HEK293 (cell line): ENCODE results near the gene SUGP2.

ENCODE experiments used
- CTCF ChIA-PET: fragments of 350-600 bp; formaldehyde crosslinking; extraction: SDS; loops from one replicate; lab custom pipeline; 2021; ENCODE audit warnings: antibody characterized with exemption; lab: Yijun Ruan, JAX
- POLR2A ChIA-PET: fragments of 300-600 bp; formaldehyde crosslinking; extraction: SDS; loops from one replicate; lab custom pipeline; 2020; ENCODE audit warnings: antibody characterized with exemption, inconsistent platforms; lab: Yijun Ruan, JAX
- H3K27ac ChIP-seq: fragments of 200-500 bp; sonication (Bioruptor generic); 2 replicates; pipeline ENCODE4 v1.5.1; 2014; ENCODE audit warnings: low read depth, low read length, control low read depth, inconsistent platforms; ENCODE audit errors: extremely low read depth
- H3K36me3 ChIP-seq, 2 experiments: fragments of 200-500 bp in 1 of 2; sonication (Bioruptor generic) in 1 of 2; 1 replicate in 1 of 2; 2 replicates in 1 of 2; pipeline ENCODE4 v1.5.1; 2014 to 2017; ENCODE audit warnings: inconsistent platforms in 2 of 2, low read length in 2 of 2; ENCODE audit not compliant: control insufficient read depth in 2 of 2, insufficient read depth in 1 of 2
- H3K4me1 ChIP-seq: fragments of 200-500 bp; sonication (Bioruptor generic); 2 replicates; pipeline ENCODE4 v1.5.1; 2014; ENCODE audit warnings: mild to moderate bottlenecking, low read length, inconsistent platforms; ENCODE audit not compliant: control insufficient read depth, insufficient read depth
- H3K4me3 ChIP-seq: 2 replicates; pipeline ENCODE4 v1.5.1; 2011; ENCODE audit warnings: low read depth, mild to moderate bottlenecking, control low read depth, low read length, moderate library complexity
- H3K9me3 ChIP-seq: fragments of 200-500 bp; sonication (Bioruptor generic); 2 replicates; pipeline ENCODE4 v1.5.1; 2014; ENCODE audit warnings: low read depth, low read length, inconsistent platforms; ENCODE audit not compliant: control insufficient read depth, insufficient read depth
- EGR2 ChIP-seq: fragments of 450-650 bp; formaldehyde crosslinking; IDR thresholded peaks from 2 replicates; pipeline ENCODE4 v1.5.1; 2016; ENCODE audit warnings: low read depth, missing biosample characterization, missing genetic modification characterization
- GLIS2 ChIP-seq: fragments of 450-650 bp; formaldehyde crosslinking; IDR thresholded peaks from 2 replicates; pipeline ENCODE4 v1.5.1; 2016; ENCODE audit warnings: missing biosample characterization, missing genetic modification characterization
- KLF1 ChIP-seq: fragments of 450-650 bp; formaldehyde crosslinking; IDR thresholded peaks from 2 replicates; pipeline ENCODE4 v1.5.1; 2016; ENCODE audit warnings: missing biosample characterization, missing genetic modification characterization
- KLF10 ChIP-seq: fragments of 450-650 bp; IDR thresholded peaks from 2 replicates; pipeline ENCODE4 v1.5.1; 2018; ENCODE audit warnings: missing biosample characterization, mild to moderate bottlenecking, missing genetic modification characterization
- KLF16 ChIP-seq: fragments of 450-650 bp; formaldehyde crosslinking; IDR thresholded peaks from 2 replicates; pipeline ENCODE4 v1.5.1; 2017; ENCODE audit warnings: missing biosample characterization, missing genetic modification characterization
- KLF8 ChIP-seq: fragments of 450-650 bp; formaldehyde crosslinking; IDR thresholded peaks from 2 replicates; pipeline ENCODE4 v1.5.1; 2016; ENCODE audit warnings: missing biosample characterization, missing genetic modification characterization
- ZBTB20 ChIP-seq: fragments of 450-650 bp; formaldehyde crosslinking; IDR thresholded peaks from 2 replicates; pipeline ENCODE4 v1.5.1; 2016; ENCODE audit warnings: missing biosample characterization, missing genetic modification characterization
- ZBTB48 ChIP-seq: fragments of 450-650 bp; formaldehyde crosslinking; IDR thresholded peaks from 2 replicates; pipeline ENCODE4 v1.5.1; 2016; ENCODE audit warnings: missing biosample characterization, missing genetic modification characterization
- ZBTB8A ChIP-seq: fragments of 450-650 bp; formaldehyde crosslinking; IDR thresholded peaks from 2 replicates; pipeline ENCODE4 v1.5.1; 2016; ENCODE audit warnings: missing biosample characterization, missing genetic modification characterization
- ZFHX2 ChIP-seq: fragments of 450-650 bp; formaldehyde crosslinking; conservative IDR thresholded peaks from 2 replicates; pipeline ENCODE4 v1.5.1; 2016; ENCODE audit warnings: missing biosample characterization, missing genetic modification characterization
- ZIC2 ChIP-seq: fragments of 450-650 bp; formaldehyde crosslinking; IDR thresholded peaks from 2 replicates; pipeline ENCODE4 v1.5.1; 2016; ENCODE audit warnings: missing biosample characterization, missing genetic modification characterization
- ZNF335 ChIP-seq: fragments of 450-650 bp; formaldehyde crosslinking; conservative IDR thresholded peaks from 2 replicates; pipeline ENCODE4 v1.5.1; 2016; ENCODE audit warnings: missing biosample characterization, missing genetic modification characterization
- ZNF394 ChIP-seq: fragments of 450-650 bp; formaldehyde crosslinking; IDR thresholded peaks from 2 replicates; pipeline ENCODE4 v1.5.1; 2016; ENCODE audit warnings: missing biosample characterization, missing genetic modification characterization, mild to moderate bottlenecking, moderate library complexity, borderline replicate concordance
- ZNF423 ChIP-seq: fragments of 450-650 bp; formaldehyde crosslinking; IDR thresholded peaks from 2 replicates; pipeline ENCODE4 v1.5.1; 2016; ENCODE audit warnings: missing biosample characterization, missing genetic modification characterization
- ZNF558 ChIP-seq: fragments of 450-650 bp; formaldehyde crosslinking; IDR thresholded peaks from 2 replicates; pipeline ENCODE4 v1.5.1; 2016; ENCODE audit warnings: missing biosample characterization, missing genetic modification characterization
- ZNF626 ChIP-seq: fragments of 450-650 bp; sonication (Bioruptor Pico); formaldehyde crosslinking; IDR thresholded peaks from 2 replicates; pipeline ENCODE4 v1.5.1; 2018; ENCODE audit warnings: missing biosample characterization, missing genetic modification characterization, inconsistent platforms
- ZNF629 ChIP-seq: fragments of 450-650 bp; formaldehyde crosslinking; IDR thresholded peaks from 2 replicates; pipeline ENCODE4 v1.5.1; 2017; ENCODE audit warnings: missing biosample characterization, missing genetic modification characterization
- ZXDB ChIP-seq: fragments of 450-650 bp; formaldehyde crosslinking; IDR thresholded peaks from 2 replicates; pipeline ENCODE4 v1.5.1; 2016; ENCODE audit warnings: missing biosample characterization, missing genetic modification characterization
- TF ChIP-seq, protein P1 (sequence below): fragments of 450-650 bp; formaldehyde crosslinking; IDR thresholded peaks from 2 replicates; pipeline ENCODE4 v1.5.1; 2016; ENCODE audit warnings: missing biosample characterization, missing genetic modification characterization
- TF ChIP-seq, protein P2 (sequence below): fragments of 450-650 bp; formaldehyde crosslinking; optimal IDR thresholded peaks from 2 replicates; pipeline ENCODE3; 2016; ENCODE audit warnings: missing biosample characterization, mild to moderate bottlenecking, missing genetic modification characterization
- TF ChIP-seq, protein P3 (sequence below): fragments of 450-650 bp; formaldehyde crosslinking; IDR thresholded peaks from 2 replicates; pipeline ENCODE4 v1.5.1; 2016; ENCODE audit warnings: missing biosample characterization, missing genetic modification characterization
- TF ChIP-seq, protein P4 (sequence below): fragments of 450-650 bp; IDR thresholded peaks from 2 replicates; pipeline ENCODE4 v1.5.1; 2018; ENCODE audit warnings: missing biosample characterization, missing genetic modification characterization

The SUGP2 gene

DNA sequence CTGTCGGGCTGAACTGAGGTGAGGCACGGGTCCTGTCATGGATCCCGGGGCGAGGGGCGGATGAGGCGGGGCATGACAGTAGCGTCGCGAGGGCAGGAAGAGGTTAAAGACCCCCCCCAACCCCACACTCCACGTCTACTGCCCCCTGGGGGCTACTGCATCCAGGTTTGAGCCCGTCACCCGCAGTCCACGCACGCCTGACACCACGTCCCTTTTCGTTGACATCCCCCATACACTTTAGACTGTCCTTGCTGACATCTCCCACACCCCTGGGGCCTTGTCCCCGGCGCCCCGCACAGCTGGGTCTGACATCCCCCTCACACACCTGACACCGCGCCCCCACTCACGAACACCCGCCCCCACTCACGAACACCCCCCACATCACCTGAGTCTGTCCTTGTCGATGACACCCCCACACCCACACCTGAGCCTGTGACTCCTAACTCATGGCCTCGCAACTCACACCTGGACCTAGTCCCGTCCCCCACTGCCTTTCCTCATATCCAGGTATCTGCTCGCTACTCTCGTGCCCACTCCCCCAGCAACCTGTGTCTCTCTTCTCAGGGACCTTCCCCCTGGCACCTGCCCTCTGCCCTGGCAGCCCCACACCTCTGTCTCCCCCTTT is 30.9 kb upstream of the SUGP2 start (continued):
- TF ChIP-seq ZNF335 (0 out of 2 replicates have a peak, but pooled peaks have one; percentile 1), ZFHX2 (tag by site-specific recombination) (peak; percentile 37)
- TF ChIP-seq, protein P1, sequence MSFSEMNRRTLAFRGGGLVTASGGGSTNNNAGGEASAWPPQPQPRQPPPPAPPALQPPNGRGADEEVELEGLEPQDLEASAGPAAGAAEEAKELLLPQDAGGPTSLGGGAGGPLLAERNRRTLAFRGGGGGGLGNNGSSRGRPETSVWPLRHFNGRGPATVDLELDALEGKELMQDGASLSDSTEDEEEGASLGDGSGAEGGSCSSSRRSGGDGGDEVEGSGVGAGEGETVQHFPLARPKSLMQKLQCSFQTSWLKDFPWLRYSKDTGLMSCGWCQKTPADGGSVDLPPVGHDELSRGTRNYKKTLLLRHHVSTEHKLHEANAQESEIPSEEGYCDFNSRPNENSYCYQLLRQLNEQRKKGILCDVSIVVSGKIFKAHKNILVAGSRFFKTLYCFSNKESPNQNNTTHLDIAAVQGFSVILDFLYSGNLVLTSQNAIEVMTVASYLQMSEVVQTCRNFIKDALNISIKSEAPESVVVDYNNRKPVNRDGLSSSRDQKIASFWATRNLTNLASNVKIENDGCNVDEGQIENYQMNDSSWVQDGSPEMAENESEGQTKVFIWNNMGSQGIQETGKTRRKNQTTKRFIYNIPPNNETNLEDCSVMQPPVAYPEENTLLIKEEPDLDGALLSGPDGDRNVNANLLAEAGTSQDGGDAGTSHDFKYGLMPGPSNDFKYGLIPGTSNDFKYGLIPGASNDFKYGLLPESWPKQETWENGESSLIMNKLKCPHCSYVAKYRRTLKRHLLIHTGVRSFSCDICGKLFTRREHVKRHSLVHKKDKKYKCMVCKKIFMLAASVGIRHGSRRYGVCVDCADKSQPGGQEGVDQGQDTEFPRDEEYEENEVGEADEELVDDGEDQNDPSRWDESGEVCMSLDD (tag by site-specific recombination), result 0 out of 2 replicates have a peak, but pooled peaks have one; percentile 42

DNA sequence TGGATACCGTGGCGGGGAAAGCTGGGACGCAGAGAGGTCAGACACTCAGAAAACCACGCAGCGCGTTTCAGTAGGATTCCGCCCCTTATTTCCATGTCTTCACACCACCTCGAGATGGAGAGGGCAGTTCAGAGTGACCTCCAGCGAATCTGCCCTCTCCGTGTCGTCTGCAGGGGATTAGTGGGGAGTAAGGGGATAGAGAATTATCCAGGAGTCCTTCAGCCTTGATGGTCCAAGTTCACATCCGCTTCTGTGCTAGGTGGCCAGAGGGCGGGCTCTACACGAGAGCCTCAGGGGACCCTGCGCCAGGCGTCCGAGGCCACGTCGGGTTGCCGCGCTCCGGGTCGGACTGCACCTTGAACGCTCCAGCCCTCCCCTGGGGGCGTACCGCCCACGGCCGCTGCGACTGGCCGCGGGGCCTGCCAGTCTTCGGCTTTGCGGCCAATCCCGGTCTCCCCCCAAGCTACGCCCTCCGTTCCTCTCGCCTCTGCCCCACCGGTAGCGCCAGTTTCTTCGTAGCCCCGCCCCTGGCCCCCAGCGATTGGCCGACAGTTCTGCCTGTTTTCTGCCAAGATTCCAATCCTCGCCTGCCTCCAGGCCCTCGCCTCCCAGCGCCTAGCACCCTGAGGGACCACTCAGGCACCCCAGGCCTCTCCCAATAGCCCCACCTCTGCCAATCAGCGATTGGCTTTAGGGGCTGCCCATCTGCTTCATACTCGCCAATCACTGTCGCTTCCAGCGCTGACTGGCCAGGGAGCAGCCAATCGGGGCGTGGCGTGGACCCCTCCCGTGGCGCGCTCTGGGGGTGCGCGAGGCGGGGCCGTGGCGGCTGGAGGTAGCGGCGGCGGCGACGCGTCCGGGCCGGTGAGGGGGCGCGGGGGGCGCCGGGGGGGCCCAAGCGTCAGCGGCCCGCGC is 30.1 kb upstream of the SUGP2 start, which contains the start of gene SLC25A42:
TSS of gene SLC25A42 (plus strand) at position 812 of the 915 bp plus-strand sequence. CDS start 32,131 bp downstream, outside the sequence.
- peak within 1 kb of the TSS; percentile 67 for H3K4me3 ChIP-seq
- peaks cover 11% of the 10 kb centered on the region for H3K4me1 ChIP-seq
- no peaks in the 10 kb centered on the region for H3K9me3 ChIP-seq
- peak within 1 kb of the TSS; percentile 6; the same call in 1 of the 2 replicates for H3K27ac ChIP-seq
- ChIA-PET POLR2A (interaction anchor here (0.8 to 1.6 kb wide), 5 partner anchors 9 to 73 kb away, joined by 3 to 4 read pairs (median 3); no protein-coding TSS in a partner anchor), CTCF (interaction anchor here (0.7 to 2.5 kb wide), 8 partner anchors 9 to 543 kb away, joined by 3 to 10 read pairs (median 4); no protein-coding TSS in a partner anchor)
- H3K36me3 ChIP-seq, result peaks cover 0 to 10% of the 10 kb centered on the region in 2 experiments; a peak in 1 of 3 replicates
- peak; percentile 6; the same call in 1 of the 2 replicates for TF ChIP-seq ZBTB8A (tag by site-specific recombination)
- peak; percentile 97 for TF ChIP-seq GLIS2 (tag by site-specific recombination)
- TF ChIP-seq ZNF558, result no peak
- peak; percentile 41; the same call in 1 of the 2 replicates for TF ChIP-seq KLF16 (tag by site-specific recombination)
- TF ChIP-seq ZBTB20 (tag by site-specific recombination), result no peak
- peak; percentile 96 for TF ChIP-seq ZFHX2 (tag by site-specific recombination)
- TF ChIP-seq ZXDB (tag by site-specific recombination), result peak; percentile 51; the same call in 1 of the 2 replicates
- peak; percentile 75; the same call in 1 of the 2 replicates for TF ChIP-seq ZBTB48
- TF ChIP-seq, protein P2, sequence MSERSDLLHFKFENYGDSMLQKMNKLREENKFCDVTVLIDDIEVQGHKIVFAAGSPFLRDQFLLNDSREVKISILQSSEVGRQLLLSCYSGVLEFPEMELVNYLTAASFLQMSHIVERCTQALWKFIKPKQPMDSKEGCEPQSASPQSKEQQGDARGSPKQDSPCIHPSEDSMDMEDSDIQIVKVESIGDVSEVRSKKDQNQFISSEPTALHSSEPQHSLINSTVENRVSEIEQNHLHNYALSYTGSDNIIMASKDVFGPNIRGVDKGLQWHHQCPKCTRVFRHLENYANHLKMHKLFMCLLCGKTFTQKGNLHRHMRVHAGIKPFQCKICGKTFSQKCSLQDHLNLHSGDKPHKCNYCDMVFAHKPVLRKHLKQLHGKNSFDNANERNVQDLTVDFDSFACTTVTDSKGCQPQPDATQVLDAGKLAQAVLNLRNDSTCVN (tag by site-specific recombination), result peak; percentile 72
- TF ChIP-seq EGR2 (tag by site-specific recombination), result peak; percentile 90
- peak; percentile 91 for TF ChIP-seq KLF8 (tag by site-specific recombination)
- TF ChIP-seq, protein P3, sequence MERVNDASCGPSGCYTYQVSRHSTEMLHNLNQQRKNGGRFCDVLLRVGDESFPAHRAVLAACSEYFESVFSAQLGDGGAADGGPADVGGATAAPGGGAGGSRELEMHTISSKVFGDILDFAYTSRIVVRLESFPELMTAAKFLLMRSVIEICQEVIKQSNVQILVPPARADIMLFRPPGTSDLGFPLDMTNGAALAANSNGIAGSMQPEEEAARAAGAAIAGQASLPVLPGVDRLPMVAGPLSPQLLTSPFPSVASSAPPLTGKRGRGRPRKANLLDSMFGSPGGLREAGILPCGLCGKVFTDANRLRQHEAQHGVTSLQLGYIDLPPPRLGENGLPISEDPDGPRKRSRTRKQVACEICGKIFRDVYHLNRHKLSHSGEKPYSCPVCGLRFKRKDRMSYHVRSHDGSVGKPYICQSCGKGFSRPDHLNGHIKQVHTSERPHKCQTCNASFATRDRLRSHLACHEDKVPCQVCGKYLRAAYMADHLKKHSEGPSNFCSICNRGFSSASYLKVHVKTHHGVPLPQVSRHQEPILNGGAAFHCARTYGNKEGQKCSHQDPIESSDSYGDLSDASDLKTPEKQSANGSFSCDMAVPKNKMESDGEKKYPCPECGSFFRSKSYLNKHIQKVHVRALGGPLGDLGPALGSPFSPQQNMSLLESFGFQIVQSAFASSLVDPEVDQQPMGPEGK (tag by site-specific recombination), result peak; percentile 77
- no peak for TF ChIP-seq ZNF394
- TF ChIP-seq KLF10 (tag by site-specific recombination), result peak; percentile 99
- TF ChIP-seq ZNF629 (tag by site-specific recombination), result 0 out of 2 replicates have a peak, but pooled peaks have one; percentile 13
- TF ChIP-seq ZNF626 (tag by site-specific recombination), result no peak
- peak; percentile 93 for TF ChIP-seq ZNF423 (tag by site-specific recombination)
- peak; percentile 97 for TF ChIP-seq ZIC2
- TF ChIP-seq, protein P1 (tag by site-specific recombination), result peak; percentile 97
- TF ChIP-seq, protein P4, sequence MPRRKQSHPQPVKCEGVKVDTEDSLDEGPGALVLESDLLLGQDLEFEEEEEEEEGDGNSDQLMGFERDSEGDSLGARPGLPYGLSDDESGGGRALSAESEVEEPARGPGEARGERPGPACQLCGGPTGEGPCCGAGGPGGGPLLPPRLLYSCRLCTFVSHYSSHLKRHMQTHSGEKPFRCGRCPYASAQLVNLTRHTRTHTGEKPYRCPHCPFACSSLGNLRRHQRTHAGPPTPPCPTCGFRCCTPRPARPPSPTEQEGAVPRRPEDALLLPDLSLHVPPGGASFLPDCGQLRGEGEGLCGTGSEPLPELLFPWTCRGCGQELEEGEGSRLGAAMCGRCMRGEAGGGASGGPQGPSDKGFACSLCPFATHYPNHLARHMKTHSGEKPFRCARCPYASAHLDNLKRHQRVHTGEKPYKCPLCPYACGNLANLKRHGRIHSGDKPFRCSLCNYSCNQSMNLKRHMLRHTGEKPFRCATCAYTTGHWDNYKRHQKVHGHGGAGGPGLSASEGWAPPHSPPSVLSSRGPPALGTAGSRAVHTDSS (tag by site-specific recombination), result no peak
- 0 out of 2 replicates have a peak, but pooled peaks have one; percentile 47 for TF ChIP-seq ZNF335
- TF ChIP-seq KLF1 (tag by site-specific recombination), result peak; percentile 85
